Neural progenitor cell (in vitro differentiated cells): ENCODE results near the gene PODN. TPM values are rescaled to one million over a fixed set of nuclear protein-coding genes. Genes with fewer than 3 reads are reported as not detected.

Experiments
- DNase-seq: peaks from one replicate; pipeline ENCODE4 v3.0.0-alpha.2; 2016; ENCODE audit warnings: low spot score
- H2AFZ ChIP-seq: fragments of 200-600 bp; sonication (generic); replicated peaks from 2 replicates; pipeline ENCODE4 v1.6.1; 2016; ENCODE audit warnings: antibody characterized with exemption
- H3F3A ChIP-seq: fragments of 200-600 bp; sonication (generic); 2 replicates; pipeline ENCODE4 v1.6.1; 2016; ENCODE audit warnings: antibody characterized with exemption, low read depth
- H3K27ac ChIP-seq: fragments of 200-600 bp; sonication (generic); 2 replicates; pipeline ENCODE4 v1.5.1; 2016; ENCODE audit warnings: mild to moderate bottlenecking
- H3K27me3 ChIP-seq: fragments of 200-600 bp; sonication (generic); 2 replicates; pipeline ENCODE4 v1.6.1; 2016; ENCODE audit warnings: mild to moderate bottlenecking, moderate library complexity
- H3K36me3 ChIP-seq: fragments of 200-600 bp; sonication (generic); 2 replicates; pipeline ENCODE4 v1.5.1; 2016
- H3K4me1 ChIP-seq: fragments of 200-600 bp; sonication (generic); 2 replicates; pipeline ENCODE4 v1.6.1; 2016; ENCODE audit warnings: mixed run types
- H3K4me2 ChIP-seq: fragments of 200-600 bp; sonication (generic); 2 replicates; pipeline ENCODE4 v1.6.1; 2016
- H3K4me3 ChIP-seq: fragments of 200-600 bp; sonication (generic); 2 replicates; pipeline ENCODE4 v1.5.1; 2016
- H3K79me2 ChIP-seq: fragments of 200-600 bp; sonication (generic); 2 replicates; pipeline ENCODE4 v1.6.1; 2016; ENCODE audit warnings: low read depth
- H3K9ac ChIP-seq: fragments of 200-600 bp; sonication (generic); 2 replicates; pipeline ENCODE4 v1.6.1; 2016
- H3K9me3 ChIP-seq: fragments of 200-600 bp; sonication (generic); 2 replicates; pipeline ENCODE4 v1.5.1; 2016; ENCODE audit warnings: low read depth
- H4K20me1 ChIP-seq: fragments of 200-600 bp; sonication (generic); 2 replicates; pipeline ENCODE4 v1.6.1; 2016; ENCODE audit warnings: low read depth
- H3K27ac Mint-ChIP-seq: 3 replicates; pipeline ENCODE4 v1.8.0; 2021; ENCODE audit warnings: mixed read lengths
- H3K27me3 Mint-ChIP-seq: 2 replicates; pipeline ENCODE4 v1.8.0; 2022; ENCODE audit warnings: low read depth, mild to moderate bottlenecking, inconsistent platforms, moderate library complexity, mixed read lengths; ENCODE audit not compliant: insufficient read depth
- H3K36me3 Mint-ChIP-seq: 3 replicates; pipeline ENCODE4 v1.8.0; 2021; ENCODE audit warnings: mixed read lengths
- H3K4me1 Mint-ChIP-seq: 3 replicates; pipeline ENCODE4 v1.8.0; 2021; ENCODE audit warnings: mixed read lengths
- H3K4me3 Mint-ChIP-seq: 3 replicates; pipeline ENCODE4 v1.8.0; 2021; ENCODE audit warnings: mild to moderate bottlenecking, moderate library complexity, mixed read lengths
- H3K9me3 Mint-ChIP-seq: 3 replicates; pipeline ENCODE4 v1.8.0; 2020; ENCODE audit warnings: mixed read lengths
- EZH2 ChIP-seq: fragments of 200-600 bp; sonication (generic); IDR thresholded peaks from 2 replicates; pipeline ENCODE4 v1.6.1; 2017; ENCODE audit warnings: antibody characterized with exemption, mild to moderate bottlenecking, moderate library complexity
- EZH2phosphoT487 ChIP-seq: fragments of 200-600 bp; sonication (generic); IDR thresholded peaks from 2 replicates; pipeline ENCODE4 v1.6.1; 2017; ENCODE audit warnings: antibody characterized with exemption
- total RNA-seq: library from RNA; depleted of rRNA; stranded (reverse); fragments of >200 nt; gene quantifications from 2 replicates; pipeline ENCODE4 v1.2.3, GENCODE V29; 2015; ENCODE audit warnings: low replicate concordance
- TF ChIP-seq, protein P1 (sequence below): fragments of 200-600 bp; sonication (generic); IDR thresholded peaks from 2 replicates; pipeline ENCODE4 v1.5.1; 2017; ENCODE audit warnings: antibody characterized with exemption, mild to moderate bottlenecking

PODN gene
- total RNA-seq, 1 donor from 2014 or later, result not detected

DNA sequence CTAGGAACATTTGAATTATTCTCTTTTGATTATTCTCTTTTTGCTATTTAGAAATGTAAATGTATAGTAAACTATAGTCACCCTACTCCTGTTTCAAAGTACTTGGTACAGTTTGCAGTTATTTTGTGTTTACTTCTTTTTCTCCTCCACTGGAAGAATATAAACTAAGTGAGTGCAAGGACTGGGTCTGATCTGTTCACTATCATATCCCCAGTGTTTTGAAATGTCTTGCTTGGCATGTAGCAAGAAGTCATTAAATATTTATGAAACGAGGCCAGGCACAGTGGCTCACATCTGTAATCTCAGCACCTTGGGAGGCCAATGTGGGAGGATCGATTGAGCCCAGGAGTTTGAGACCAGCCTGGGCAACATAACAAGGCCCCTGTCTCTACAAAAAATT lies 35.8 kb upstream of the PODN start:
- Histone ChIP-seq H3K4me3 (no peak overlapping the region), H4K20me1 (peaks cover 20% of the 10 kb centered on the region)
- no peaks in the 10 kb centered on the region for H3K4me1 Mint-ChIP-seq

DNA sequence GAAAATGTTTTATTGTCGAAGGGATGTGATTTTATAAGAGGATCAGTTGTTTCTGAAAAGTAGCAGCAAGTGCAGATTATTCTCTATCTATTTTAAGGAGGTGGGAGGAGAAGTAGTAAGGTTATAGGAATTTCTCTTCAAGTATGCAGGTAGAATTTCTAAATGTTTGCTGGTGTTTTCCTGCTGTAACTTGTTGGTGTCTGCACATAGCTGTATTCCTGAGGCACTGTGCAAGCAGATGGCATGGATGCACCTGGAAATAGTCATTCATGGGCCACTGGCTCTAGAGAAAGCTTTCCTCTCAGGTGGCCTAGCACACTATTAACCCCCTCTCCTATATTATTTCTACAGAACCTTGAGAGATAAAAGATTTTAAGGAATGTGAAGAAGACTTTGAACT lies 30.3 kb upstream of the PODN start:
- H3K36me3 Mint-ChIP-seq, result no peaks in the 10 kb centered on the region
- no peaks in the 10 kb centered on the region for H3K27me3 Mint-ChIP-seq
- H3K27ac Mint-ChIP-seq, result no peak overlapping the region

More for the DNA sequence above, 35.8 kb upstream of the PODN start:
- Histone ChIP-seq H2AFZ (no peak overlapping the region), H3K9me3 (no peaks in the 10 kb centered on the region), H3K4me1 (peaks cover 9% of the 10 kb centered on the region), H3K79me2 (peaks cover 4% of the 10 kb centered on the region), H3K27ac (no peak overlapping the region), H3K4me2 (no peak overlapping the region), H3K36me3 (no peaks in the 10 kb centered on the region), H3K9ac (no peak overlapping the region), H3F3A (peaks cover 5% of the 10 kb centered on the region), H3K27me3 (no peaks in the 10 kb centered on the region)
- Mint-ChIP-seq H3K27me3 (no peaks in the 10 kb centered on the region), H3K27ac (no peak overlapping the region), H3K36me3 (no peaks in the 10 kb centered on the region), H3K9me3 (no peaks in the 10 kb centered on the region), H3K4me3 (no peak overlapping the region)
- no peak for DNase-seq
- TF ChIP-seq EZH2phosphoT487 (no peak), EZH2 (no peak)
- TF ChIP-seq, protein P1, sequence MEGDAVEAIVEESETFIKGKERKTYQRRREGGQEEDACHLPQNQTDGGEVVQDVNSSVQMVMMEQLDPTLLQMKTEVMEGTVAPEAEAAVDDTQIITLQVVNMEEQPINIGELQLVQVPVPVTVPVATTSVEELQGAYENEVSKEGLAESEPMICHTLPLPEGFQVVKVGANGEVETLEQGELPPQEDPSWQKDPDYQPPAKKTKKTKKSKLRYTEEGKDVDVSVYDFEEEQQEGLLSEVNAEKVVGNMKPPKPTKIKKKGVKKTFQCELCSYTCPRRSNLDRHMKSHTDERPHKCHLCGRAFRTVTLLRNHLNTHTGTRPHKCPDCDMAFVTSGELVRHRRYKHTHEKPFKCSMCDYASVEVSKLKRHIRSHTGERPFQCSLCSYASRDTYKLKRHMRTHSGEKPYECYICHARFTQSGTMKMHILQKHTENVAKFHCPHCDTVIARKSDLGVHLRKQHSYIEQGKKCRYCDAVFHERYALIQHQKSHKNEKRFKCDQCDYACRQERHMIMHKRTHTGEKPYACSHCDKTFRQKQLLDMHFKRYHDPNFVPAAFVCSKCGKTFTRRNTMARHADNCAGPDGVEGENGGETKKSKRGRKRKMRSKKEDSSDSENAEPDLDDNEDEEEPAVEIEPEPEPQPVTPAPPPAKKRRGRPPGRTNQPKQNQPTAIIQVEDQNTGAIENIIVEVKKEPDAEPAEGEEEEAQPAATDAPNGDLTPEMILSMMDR, result no peak

DNA sequence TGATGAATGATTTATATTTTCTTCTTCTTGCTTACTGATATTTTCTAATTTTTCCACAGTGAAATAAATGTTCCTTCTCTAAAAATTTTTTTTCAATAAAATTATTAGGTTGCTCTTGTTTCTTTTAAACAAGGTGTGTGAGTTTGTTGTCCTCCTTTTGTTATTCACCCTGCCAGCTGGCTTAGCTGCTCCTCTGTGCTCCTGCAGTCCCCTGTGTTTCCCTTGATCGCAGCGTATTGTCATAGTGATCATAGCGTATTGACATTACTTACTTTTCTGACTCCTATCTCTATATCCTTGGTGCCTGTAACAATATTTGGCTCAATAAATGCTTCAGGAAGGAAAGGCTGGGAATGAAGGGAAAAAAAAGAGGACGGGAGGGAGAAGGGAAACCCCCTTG lies 24.9 kb upstream of the PODN start:
- Histone ChIP-seq H3K4me2 (no peak overlapping the region), H3K27me3 (no peaks in the 10 kb centered on the region), H3F3A (no peaks in the 10 kb centered on the region), H3K36me3 (no peaks in the 10 kb centered on the region), H2AFZ (no peak overlapping the region), H3K4me3 (no peak overlapping the region), H3K79me2 (no peaks in the 10 kb centered on the region), H4K20me1 (no peaks in the 10 kb centered on the region), H3K4me1 (no peaks in the 10 kb centered on the region), H3K27ac (no peak overlapping the region), H3K9ac (no peak overlapping the region), H3K9me3 (no peaks in the 10 kb centered on the region)
- Mint-ChIP-seq H3K4me1 (no peaks in the 10 kb centered on the region), H3K27ac (no peak overlapping the region), H3K9me3 (no peaks in the 10 kb centered on the region), H3K36me3 (peaks cover 5% of the 10 kb centered on the region), H3K4me3 (no peak overlapping the region), H3K27me3 (peaks cover 2% of the 10 kb centered on the region)
- TF ChIP-seq, protein P1, result no peak
- TF ChIP-seq EZH2phosphoT487 (no peak), EZH2 (no peak)
- DNase-seq, result no peak

More for the DNA sequence above, 30.3 kb upstream of the PODN start:
- Histone ChIP-seq H3K27me3 (no peaks in the 10 kb centered on the region), H2AFZ (no peak overlapping the region), H3K4me2 (no peak overlapping the region), H3K27ac (no peak overlapping the region), H3K9ac (no peak overlapping the region), H3K79me2 (no peaks in the 10 kb centered on the region), H3K4me3 (no peak overlapping the region), H3K36me3 (no peaks in the 10 kb centered on the region), H4K20me1 (no peaks in the 10 kb centered on the region), H3K9me3 (no peaks in the 10 kb centered on the region), H3F3A (no peaks in the 10 kb centered on the region), H3K4me1 (no peaks in the 10 kb centered on the region)
- no peak for DNase-seq
- TF ChIP-seq EZH2phosphoT487 (no peak), EZH2 (no peak)
- TF ChIP-seq, protein P1, result no peak
- Mint-ChIP-seq H3K4me1 (peaks cover 2% of the 10 kb centered on the region), H3K4me3 (no peak overlapping the region), H3K9me3 (no peaks in the 10 kb centered on the region)
